Activated CD4-positive, alpha-beta T cell treated with anti-CD3 and anti-CD28 coated beads for 4 hours (primary cell): ENCODE measurements around the gene DDX39B.
"Not testable (repeated sequence)": the region's sequence is repeated elsewhere in the genome, so short reads cannot be mapped to it uniquely, and the experiment has no call there.

ENCODE experiments used
- DNase-seq, 2 donors: peaks; one replicate each; pipeline ENCODE4 v3.0.0-alpha.2; 2020

DDX39B gene

DNA sequence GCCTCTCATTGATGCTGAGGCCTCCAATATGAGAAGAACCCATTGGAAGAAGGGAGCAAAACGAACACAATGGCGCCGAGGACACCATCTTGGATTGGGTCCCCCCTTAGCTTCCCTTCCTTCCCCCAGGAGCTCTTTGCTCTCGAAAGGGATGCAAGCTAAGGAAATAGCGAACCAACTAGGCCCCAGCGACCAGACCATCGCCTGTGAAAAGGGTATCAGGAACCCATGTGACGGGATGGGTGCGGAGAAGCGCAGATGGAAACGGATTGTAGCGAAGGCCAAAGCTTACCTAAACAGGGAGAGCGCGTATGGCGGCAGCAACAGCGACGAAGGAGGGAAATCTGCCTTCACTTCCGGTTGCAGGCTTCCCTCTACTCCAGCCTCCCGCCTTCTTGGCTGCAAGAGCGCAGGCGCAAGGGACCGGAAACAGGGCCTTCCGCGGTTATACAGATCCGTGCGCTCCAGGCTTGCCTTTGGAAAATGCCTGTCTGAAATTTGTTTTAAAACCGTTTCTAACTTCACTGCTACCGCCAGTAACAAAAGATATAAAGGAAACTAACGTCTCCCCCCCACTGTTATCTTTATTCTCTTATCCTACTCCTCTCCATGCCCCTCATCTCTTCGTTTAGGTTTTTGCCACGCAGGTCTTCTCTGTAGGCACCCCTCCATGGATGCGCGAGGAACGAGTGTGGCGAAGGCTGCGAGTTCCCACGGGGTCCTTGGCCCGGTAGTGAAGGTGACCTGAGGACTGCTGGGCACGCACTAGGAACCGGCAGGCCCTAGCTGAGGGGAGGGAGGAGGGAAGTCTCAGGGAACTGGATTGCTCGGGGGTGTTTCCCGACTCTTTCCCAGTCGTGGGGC, at the start of gene DDX39B:
Gene DDX39B, minus strand, starts transcription at position 346 of the 864 bp plus-strand sequence. CDS start 1,471 bp downstream, outside the sequence.
- DNase-seq: peak; percentile 90 to 95

DNA sequence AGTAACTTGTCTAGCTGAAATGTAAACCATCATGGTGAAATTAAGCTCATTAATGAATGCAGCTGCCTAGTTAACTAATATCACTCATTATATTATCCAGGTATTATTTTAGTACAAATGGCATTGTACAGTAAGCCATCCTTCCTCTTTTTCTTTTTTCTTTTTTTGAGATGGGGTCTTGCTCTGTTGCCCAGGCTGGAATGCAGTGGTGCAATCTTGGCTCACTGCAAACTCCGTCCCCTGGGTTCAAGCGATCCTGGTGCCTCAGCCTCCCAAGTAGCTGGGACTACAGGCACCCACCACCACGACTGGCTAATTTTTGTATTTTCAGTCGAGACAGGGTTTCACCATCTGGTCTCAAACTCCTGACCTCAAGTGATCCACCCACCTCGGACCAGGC, 48.9 kb upstream of the DDX39B start:
- DNase-seq: not testable (repeated sequence)

DNA sequence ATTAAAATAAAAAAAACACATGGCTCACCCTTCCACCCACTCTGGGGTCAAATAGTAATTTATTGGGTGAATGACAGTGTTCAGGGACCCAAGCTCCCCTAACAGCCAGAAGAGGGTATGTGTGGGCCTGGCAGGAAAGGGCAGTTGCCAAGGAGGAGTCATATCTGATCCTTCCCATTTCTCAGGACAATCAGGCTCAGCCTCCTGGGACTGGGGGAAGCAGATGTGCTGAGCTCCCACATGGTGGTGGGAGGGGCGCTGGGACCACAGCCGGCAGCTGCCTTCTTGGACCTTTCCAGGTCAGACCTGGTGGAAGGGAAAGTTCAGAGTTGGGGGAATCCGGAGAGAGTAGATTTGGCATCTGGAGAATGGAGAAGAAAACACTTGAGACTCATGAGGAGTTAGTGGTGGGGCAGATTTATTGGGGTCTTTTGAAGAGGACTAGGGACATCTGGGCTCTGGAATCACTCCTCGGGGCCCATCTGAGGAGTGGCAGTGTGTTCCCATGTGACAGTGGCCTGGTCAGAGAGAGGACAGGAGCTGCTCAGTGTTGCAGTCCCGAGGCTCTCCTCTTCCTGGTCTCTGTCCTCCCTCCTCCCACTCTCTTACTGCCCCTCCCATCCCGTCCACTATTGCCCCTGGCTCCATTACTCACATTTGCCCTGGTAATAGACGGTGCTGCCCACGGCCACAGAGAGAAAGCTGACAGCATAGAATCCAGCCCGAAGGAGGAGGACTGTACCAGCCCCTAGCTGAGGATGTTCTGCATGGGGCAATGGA, 47.3 kb upstream of the DDX39B start:
- no peak for DNase-seq

DNA sequence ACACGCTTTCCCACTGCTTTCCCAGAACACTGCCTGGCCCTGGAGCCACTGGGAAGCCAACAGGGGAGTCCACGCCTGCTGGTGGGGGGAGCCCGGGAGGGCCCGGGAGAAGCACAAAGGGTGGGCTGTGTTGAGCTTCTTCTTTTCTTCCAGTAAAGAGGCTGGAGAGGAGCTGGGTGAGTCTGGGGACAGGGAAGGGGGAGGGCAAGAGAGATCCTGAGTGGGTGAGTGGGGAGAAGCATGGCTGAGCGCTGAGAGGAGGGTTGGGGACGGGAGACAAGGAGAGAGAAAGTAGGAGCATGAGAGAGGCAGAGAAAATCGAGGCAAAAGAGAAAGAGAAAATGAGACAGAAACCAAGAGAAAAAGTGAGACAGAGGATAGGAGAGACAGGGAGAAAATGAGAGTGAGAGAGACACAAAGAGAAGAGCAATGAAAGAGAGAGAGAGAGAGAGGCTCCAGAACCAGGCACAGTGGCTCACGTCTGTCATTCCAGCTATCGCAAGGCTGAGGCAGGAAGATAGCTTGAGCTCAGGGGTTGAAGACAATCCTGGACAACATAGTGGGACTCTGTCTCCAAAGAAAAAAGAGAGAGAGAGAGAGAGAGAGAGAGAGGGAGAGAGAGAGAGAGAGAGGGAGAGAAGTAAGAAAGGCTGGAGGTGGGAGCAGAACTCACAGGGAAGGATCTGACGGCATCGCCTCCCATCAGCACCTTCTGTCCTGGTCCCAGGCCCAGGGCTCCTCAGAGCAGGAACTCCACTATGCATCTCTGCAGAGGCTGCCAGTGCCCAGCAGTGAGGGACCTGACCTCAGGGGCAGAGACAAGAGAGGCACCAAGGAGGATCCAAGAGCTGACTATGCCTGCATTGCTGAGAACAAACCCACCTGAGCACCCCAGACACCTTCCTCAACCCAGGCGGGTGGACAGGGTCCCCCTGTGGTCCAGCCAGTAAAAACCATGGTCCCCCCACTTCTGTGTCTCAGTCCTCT, 46.3 kb upstream of the DDX39B start:
- DNase-seq: no peak

DNA sequence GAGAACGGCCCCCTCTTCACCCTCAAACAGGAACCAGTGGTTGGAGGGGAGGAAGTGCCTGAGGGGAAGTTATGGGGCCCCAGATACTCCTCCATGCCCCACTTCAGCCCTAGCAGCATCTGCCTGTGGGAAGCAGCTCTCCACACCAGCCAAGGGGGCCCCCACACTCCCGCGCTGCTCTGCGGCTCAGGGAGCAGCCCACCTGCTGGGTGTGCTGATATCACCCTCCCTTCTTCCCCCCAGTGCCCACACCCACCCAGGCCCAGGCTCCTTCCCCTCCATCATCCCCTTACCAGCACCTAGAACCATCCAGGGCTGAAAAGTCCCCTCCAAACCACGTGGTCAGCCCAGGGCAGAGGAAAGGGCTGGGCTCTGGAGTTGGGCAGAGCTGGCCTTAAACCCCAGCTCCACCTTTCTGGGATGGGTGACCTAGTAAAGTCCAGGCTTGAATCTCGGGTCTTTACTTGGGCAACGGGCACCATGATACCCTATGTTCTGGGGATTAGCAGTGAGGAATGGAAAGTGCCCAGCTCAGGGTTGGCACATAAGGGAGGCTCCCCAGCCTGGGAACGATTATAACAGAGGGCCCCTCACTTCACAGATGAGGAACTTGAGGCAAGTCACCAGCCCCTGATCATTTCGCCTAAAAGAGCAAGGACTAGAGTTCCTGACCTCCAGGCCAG, 44.9 kb upstream of the DDX39B start:
- no peak for DNase-seq

DNA sequence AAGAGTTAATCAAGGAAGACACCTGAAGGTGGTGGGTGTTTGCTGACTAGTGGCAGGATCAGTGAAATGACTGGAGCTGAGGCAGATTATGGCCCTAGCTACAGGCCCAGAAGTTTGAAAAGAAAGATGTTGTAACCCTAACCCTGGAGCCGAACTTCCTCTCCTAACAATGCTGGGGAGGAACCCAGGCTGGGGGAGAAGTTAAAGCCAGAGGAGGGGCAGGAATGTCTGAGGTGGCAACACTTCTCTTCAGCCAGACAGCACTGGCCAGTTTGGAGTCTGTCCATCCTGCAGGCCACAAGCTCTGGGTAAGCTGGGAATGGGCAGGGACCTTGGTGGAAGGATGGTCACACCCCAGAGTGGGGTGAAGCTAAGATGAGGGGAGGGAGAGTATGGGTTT, 44.2 kb upstream of the DDX39B start, which contains the start of gene LST1:
Gene LST1, plus strand, starts transcription at position 270 of the 400 bp plus-strand sequence. CDS start 1,023 bp downstream, outside the sequence.
- no peak for DNase-seq

DNA sequence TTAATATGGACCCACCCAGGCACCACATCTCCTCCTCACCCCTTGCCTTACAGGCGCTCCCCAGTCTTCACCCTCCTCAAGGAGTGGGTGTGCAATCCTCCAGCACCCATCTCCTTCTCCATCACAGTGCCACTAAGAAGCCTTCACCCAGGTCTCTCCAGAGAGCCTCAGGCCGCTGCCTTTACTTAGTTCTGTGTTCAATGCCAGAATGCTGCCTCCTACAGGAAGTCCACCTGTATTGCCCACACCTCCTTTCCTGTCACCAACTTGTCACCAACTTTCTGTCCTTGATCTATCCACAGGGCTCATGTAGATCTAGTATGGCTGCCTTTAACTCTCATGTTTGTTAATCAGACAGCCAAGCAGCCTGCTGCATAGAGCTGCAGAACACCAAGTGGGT, 43.7 kb upstream of the DDX39B start:
- peak; percentile 35 to 47 for DNase-seq

DNA sequence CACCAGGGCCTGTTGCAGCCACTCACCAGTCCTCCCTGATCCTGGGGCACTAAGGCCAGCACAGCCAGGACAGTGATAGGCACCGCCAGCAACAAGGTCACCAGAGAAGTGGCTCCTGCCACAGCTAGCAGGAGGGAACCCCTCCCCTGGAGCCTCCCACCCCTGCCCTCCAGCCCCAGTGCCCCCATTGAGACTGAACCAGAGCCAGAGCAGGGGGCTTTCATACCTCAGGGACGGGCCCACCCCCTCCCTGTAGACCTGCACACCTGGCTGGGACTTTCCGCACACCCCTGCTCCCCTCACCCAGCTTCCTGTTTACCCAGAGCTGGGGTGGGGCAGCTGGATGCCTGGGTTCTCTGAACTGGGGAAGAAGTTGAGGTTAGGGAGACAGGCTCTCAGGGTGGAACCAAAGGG, 40.4 kb upstream of the DDX39B start, which contains the start of gene LTB:
Gene LTB, minus strand, starts transcription at position 195 of the 414 bp plus-strand sequence. Its CDS starts 7 bp downstream, at position 188.
- DNase-seq: peak; percentile 64 to 74

DNA sequence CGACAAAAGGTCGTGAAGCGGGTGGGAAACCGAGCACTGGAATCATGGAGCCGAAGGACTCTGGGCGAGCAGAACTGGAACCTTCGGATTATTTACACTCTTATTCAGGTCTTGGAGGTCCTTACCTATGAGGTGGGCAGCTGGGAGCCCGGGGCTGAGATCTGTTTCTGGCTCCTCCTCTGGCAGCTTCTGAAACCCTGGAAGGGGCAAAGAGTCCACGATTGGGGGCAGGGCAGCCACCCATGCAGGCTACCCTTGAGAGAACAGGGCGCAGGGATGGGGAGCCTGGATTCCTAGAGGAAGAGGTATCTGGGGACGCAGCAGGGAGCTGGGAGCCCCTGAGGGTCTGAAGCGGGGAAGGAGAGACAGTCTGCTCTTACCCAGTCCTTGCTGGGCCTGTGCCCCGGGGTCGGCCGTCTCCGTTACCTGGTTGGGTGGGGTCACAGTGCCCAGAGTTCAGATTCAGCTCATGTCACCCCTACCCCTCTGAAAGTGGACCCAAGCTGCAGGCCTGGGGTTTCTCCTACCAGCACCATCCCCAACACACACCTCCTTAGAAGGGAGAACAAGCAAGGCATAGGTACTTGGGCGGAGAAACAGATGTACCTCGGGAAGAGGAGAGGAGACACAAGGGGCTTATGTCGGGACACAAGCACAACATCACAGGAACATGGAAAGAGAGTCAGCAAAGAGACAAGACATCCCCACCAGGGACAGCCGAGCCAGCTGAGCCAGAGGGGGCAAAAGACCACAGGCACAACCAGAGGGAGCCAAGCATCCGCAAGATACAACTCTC, 39.8 kb upstream of the DDX39B start:
- no peak for DNase-seq

DNA sequence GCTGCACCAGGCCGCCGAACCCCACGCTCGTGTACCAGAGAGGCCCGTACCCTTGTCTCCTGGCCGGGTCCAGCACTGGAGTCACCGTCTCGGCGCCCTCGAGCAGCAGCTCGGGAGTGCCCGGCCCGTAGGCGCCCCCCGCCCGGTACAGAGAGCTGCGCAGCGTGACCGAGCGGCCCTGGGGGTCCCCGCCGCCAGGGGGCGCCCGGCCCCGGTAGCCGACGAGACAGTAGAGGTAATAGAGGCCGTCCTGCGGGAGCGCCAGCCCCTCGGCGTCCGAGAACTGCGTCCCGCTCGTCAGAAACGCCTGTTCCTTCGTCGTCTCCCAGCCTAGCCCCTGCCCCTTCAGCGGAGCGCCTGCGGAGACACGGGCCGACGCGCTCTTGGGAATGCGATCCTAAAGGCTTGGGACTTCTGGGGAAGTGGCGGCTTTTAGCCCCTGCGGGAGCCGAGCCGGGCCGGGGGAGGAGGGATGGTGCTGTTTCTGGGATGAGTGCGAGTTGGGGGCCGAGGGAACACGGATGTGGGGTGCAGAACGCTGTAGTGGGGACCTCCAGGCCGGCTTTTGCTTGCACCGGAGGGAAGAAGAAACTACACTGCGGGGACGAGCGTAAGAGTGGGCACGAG, 39.1 kb upstream of the DDX39B start:
- DNase-seq: peak; percentile 86 to 89

DNA sequence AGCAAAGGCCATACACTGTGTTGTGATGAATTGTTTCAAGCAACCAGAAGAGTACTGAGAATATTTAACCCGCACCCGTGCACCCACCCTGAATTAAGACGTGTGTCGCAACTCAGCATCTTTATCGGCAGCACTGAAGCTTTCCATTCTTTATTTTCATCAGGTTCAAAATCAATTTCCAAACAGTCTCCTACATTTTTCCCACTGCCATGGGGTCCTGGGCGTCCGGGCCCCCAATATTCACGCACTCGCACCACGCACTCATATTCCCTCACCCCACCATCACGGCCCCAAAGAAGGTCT, 38.6 kb upstream of the DDX39B start:
- DNase-seq: peak in 1 of 2 donors; percentile 30

DNA sequence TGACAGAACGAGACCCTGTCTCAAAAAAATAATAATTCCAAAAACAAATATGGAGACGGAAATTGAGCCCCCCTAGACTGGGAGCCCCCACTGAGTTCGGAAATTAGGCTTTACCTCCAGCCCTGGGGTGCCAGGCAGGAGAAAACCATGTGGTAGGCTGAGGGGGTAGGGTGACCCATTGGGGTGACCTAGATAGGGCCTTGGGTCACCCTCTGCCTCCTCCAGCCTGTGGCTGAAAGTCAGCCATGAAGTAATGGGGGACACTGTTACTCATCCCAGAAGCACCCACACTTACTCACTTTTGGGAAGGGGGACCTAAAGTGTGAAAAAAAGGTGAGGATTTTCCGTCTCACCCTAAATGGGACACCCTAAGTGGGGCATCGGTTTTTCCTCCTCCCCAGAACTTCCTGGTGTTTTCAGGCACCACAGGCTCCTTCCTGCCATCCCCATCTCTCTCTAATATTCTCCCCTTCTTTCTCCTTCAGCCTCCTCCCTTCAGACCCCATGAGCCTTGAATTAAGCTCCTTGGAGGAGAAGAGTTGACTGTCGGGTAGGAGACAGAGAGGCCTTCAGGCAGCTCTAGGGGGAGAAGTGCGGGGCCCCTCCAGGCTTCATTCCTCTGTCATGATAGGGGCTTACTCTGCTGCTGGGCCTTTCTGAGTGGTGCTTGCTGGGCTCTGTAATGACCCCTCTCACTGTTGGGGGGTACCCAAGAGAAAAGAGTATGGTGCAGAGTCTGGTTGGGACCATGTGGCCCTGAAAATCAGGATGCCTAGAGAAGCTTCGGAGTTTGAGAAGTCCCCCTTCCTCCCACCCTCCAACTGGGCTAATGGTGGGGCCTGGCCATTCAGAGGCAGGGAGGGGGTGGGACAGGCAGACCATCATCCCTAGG, 38.0 kb upstream of the DDX39B start:
- peak in 1 of 2 donors; percentile 53 for DNase-seq

DNA sequence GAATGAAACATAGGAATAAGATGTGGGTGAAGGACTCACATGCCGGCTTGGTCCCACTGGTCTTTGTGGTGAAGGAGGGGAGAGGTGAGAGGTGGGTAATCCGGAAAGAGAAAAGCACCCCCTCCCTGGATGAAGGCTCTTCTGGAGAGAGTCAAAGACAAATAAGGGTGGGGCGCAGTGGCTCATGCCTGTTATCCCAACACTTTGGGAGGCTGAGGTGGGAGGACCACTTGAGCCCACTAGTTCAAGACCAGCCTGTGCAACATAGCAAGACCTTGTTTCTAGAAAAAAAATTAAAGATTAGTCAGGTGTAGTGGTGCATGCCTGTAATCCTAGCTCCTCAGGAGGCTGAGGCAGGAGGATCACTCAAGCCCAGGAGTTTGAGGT, 37.3 kb upstream of the DDX39B start:
- DNase-seq: peak in 1 of 2 donors; percentile 44

DNA sequence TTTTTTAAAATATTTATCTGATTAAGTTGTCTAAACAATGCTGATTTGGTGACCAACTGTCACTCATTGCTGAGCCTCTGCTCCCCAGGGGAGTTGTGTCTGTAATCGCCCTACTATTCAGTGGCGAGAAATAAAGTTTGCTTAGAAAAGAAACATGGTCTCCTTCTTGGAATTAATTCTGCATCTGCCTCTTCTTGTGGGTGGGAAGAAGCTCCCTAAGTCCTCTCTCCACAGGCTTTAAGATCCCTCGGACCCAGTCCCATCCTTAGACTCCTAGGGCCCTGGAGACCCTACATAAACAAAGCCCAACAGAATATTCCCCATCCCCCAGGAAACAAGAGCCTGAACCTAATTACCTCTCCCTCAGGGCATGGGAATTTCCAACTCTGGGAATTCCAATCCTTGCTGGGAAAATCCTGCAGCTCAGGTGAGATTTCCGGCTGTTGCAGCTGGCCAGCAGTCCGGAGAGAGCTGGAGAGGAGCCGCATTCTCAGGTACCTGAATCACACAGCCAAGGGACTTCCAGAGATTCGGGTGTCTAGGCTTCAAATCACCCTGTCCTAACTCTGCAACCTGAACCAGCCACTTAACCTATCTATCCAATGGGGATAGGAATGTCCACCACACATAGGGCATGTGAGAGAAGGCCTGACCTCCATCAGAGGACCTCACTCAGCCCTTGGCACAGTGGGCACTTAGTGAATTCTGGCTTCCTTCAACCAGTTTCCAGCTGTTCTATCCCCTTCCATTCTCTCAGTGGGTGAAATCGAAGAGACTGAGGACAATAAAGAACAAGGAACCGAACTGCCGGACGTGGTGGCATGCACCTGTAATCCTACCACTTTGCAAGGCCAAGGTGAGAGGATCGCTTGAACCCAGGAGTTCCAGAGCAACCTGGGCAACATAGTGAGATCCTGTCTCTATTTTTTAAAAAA, 36.6 kb upstream of the DDX39B start:
- peak in 1 of 2 donors; percentile 45 for DNase-seq

DNA sequence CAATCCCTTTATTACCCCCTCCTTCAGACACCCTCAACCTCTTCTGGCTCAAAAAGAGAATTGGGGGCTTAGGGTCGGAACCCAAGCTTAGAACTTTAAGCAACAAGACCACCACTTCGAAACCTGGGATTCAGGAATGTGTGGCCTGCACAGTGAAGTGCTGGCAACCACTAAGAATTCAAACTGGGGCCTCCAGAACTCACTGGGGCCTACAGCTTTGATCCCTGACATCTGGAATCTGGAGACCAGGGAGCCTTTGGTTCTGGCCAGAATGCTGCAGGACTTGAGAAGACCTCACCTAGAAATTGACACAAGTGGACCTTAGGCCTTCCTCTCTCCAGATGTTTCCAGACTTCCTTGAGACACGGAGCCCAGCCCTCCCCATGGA, 35.8 kb upstream of the DDX39B start:
- no peak for DNase-seq

DNA sequence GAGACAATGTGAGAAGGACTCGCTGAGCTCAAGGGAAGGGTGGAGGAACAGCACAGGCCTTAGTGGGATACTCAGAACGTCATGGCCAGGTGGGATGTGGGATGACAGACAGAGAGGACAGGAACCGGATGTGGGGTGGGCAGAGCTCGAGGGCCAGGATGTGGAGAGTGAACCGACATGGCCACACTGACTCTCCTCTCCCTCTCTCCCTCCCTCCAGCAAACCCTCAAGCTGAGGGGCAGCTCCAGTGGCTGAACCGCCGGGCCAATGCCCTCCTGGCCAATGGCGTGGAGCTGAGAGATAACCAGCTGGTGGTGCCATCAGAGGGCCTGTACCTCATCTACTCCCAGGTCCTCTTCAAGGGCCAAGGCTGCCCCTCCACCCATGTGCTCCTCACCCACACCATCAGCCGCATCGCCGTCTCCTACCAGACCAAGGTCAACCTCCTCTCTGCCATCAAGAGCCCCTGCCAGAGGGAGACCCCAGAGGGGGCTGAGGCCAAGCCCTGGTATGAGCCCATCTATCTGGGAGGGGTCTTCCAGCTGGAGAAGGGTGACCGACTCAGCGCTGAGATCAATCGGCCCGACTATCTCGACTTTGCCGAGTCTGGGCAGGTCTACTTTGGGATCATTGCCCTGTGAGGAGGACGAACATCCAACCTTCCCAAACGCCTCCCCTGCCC, 35.2 kb upstream of the DDX39B start:
- peak; percentile 36 to 55 for DNase-seq

DNA sequence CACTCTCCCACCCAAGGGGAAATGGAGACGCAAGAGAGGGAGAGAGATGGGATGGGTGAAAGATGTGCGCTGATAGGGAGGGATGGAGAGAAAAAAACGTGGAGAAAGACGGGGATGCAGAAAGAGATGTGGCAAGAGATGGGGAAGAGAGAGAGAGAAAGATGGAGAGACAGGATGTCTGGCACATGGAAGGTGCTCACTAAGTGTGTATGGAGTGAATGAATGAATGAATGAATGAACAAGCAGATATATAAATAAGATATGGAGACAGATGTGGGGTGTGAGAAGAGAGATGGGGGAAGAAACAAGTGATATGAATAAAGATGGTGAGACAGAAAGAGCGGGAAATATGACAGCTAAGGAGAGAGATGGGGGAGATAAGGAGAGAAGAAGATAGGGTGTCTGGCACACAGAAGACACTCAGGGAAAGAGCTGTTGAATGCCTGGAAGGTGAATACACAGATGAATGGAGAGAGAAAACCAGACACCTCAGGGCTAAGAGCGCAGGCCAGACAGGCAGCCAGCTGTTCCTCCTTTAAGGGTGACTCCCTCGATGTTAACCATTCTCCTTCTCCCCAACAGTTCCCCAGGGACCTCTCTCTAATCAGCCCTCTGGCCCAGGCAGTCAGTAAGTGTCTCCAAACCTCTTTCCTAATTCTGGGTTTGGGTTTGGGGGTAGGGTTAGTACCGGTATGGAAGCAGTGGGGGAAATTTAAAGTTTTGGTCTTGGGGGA, 34.3 kb upstream of the DDX39B start:
- DNase-seq: no peak
